Measurements from ENCODE around the gene RYR2. TPM values are rescaled to one million over a fixed set of nuclear protein-coding genes. Genes with fewer than 3 reads are reported as not detected.

The RYR2 gene
- total and polyA plus RNA-seq, 4 donors = 0.43 to 11.6 (median 2.0) TPM

GRCh38 chr1:237737448-237737847, 695.5 kb downstream of the RYR2 start:
- DNase-seq = no peak
- Histone ChIP-seq H3K4me3 (no peak overlapping the region), H3K4me1 (ENCODE audit: control insufficient read depth in 5 of 5, insufficient read depth in 5 of 5, low read length in 5 of 5) (no peaks in the 10 kb centered on the region), H3K27me3 (ENCODE audit: control insufficient read depth in 3 of 3, insufficient read depth in 3 of 3, low read length in 2 of 3) (no peaks in the 10 kb centered on the region), H3K27ac (ENCODE audit: low read depth in 1 of 2, low read length in 1 of 2) (no peak overlapping the region), H3K36me3 (ENCODE audit: control insufficient read depth in 4 of 4, insufficient read depth in 4 of 4, low read length in 4 of 4) (peaks cover 0 to 3% (median 0%) of the 10 kb centered on the region in 4 donors), H3K9ac (ENCODE audit: insufficient read depth in 1 of 2, low read length in 2 of 2) (no peak overlapping the region), H3K9me3 (ENCODE audit: control insufficient read depth in 4 of 4, insufficient read depth in 3 of 4, low read length in 3 of 4) (no peaks in the 10 kb centered on the region)
- TF ChIP-seq CTCF (IDR thresholded peaks at IDR 0.05; ENCODE audit: control extremely low read depth, extremely low read depth) = no peak
- ATAC-seq (ENCODE audit: insufficient read depth, low FRiP score) = no peak

- no peak overlapping the region for H3K4me3 ChIP-seq
- no peak overlapping the region for H3K9ac ChIP-seq (ENCODE audit: insufficient read depth in 1 of 2, low read length in 2 of 2)
- peaks cover 0 to 3% (median 0%) of the 10 kb centered on the region in 4 donors for H3K36me3 ChIP-seq (ENCODE audit: control insufficient read depth in 4 of 4, insufficient read depth in 4 of 4, low read length in 4 of 4)
- 81 to 89% methylated on average over 5 of the region's 5 CpGs for WGBS, 2 donors
- no peaks in the 10 kb centered on the region for H3K27me3 ChIP-seq (ENCODE audit: control insufficient read depth in 3 of 3, insufficient read depth in 3 of 3, low read length in 2 of 3)
- no peak for ATAC-seq (ENCODE audit: insufficient read depth, low FRiP score)
- H3K4me1 ChIP-seq (ENCODE audit: control insufficient read depth in 5 of 5, insufficient read depth in 5 of 5, low read length in 5 of 5) = peaks cover 0 to 2% (median 0%) of the 10 kb centered on the region in 5 donors
- no peak for DNase-seq
- H3K27ac ChIP-seq (ENCODE audit: low read depth in 1 of 2, low read length in 1 of 2) = no peak overlapping the region
- TF ChIP-seq CTCF (IDR thresholded peaks at IDR 0.05; ENCODE audit: control extremely low read depth, extremely low read depth) = no peak
- no peaks in the 10 kb centered on the region for H3K9me3 ChIP-seq (ENCODE audit: control insufficient read depth in 4 of 4, insufficient read depth in 3 of 4, low read length in 3 of 4)
Measured at GRCh38 chr1:237737938-237738610, 696.1 kb downstream of the RYR2 start.

- Histone ChIP-seq H3K4me1 (ENCODE audit: control insufficient read depth in 5 of 5, insufficient read depth in 5 of 5, low read length in 5 of 5) (peaks cover 0 to 11% (median 0%) of the 10 kb centered on the region in 5 donors), H3K9me3 (ENCODE audit: control insufficient read depth in 4 of 4, insufficient read depth in 3 of 4, low read length in 3 of 4) (no peaks in the 10 kb centered on the region), H3K9ac (ENCODE audit: insufficient read depth in 1 of 2, low read length in 2 of 2) (no peak overlapping the region), H3K27me3 (ENCODE audit: control insufficient read depth in 3 of 3, insufficient read depth in 3 of 3, low read length in 2 of 3) (no peaks in the 10 kb centered on the region), H3K27ac (ENCODE audit: low read depth in 1 of 2, low read length in 1 of 2) (no peak overlapping the region), H3K4me3 (no peak overlapping the region), H3K36me3 (ENCODE audit: control insufficient read depth in 4 of 4, insufficient read depth in 4 of 4, low read length in 4 of 4) (no peaks in the 10 kb centered on the region)
- no peak for TF ChIP-seq CTCF (IDR thresholded peaks at IDR 0.05; ENCODE audit: control extremely low read depth, extremely low read depth)
- 77 to 84% methylated on average over 3 of the region's 3 CpGs for WGBS, 2 donors
- ATAC-seq (ENCODE audit: insufficient read depth, low FRiP score) (no peak), DNase-seq (no peak)
Measured at GRCh38 chr1:237740846-237741245, 698.9 kb downstream of the RYR2 start.

- no peaks in the 10 kb centered on the region for H3K27me3 ChIP-seq (ENCODE audit: control insufficient read depth in 3 of 3, insufficient read depth in 3 of 3, low read length in 2 of 3)
- no peak for TF ChIP-seq CTCF (IDR thresholded peaks at IDR 0.05; ENCODE audit: control extremely low read depth, extremely low read depth)
- H3K9me3 ChIP-seq (ENCODE audit: control insufficient read depth in 4 of 4, insufficient read depth in 3 of 4, low read length in 3 of 4) = no peaks in the 10 kb centered on the region
- no peak for ATAC-seq (ENCODE audit: insufficient read depth, low FRiP score)
- H3K4me1 ChIP-seq (ENCODE audit: control insufficient read depth in 5 of 5, insufficient read depth in 5 of 5, low read length in 5 of 5) = peaks cover 0 to 28% (median 2%) of the 10 kb centered on the region in 5 donors
- H3K4me3 ChIP-seq = no peak overlapping the region
- no peaks in the 10 kb centered on the region for H3K36me3 ChIP-seq (ENCODE audit: control insufficient read depth in 4 of 4, insufficient read depth in 4 of 4, low read length in 4 of 4)
- 88 to 92% methylated on average over 4 of the region's 4 CpGs for WGBS, 2 donors
- H3K27ac ChIP-seq (ENCODE audit: low read depth in 1 of 2, low read length in 1 of 2) = no peak overlapping the region
- no peak for DNase-seq
- no peak overlapping the region for H3K9ac ChIP-seq (ENCODE audit: insufficient read depth in 1 of 2, low read length in 2 of 2)
Measured at GRCh38 chr1:237745545-237745944, 703.6 kb downstream of the RYR2 start.
